Measurements from ENCODE around the gene IL26.

DNA sequence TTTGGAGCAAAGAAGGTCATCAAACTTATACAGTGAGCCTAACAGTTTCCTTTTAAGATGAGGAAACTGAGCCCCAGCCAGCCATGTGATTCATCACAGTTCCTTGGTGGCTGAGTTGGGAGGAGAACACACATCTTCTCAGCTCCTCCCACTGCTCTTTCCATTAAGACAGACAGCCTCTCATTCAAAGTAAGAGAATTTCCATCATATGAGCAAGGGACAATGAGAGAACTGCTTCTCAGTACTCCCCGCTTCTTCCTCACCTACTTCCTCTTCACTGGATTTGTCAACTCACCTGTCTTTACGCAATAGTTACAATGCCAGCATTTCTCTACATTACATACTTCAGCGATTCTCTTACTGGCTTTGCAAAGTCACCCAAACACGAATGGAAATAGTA is 68.2 kb downstream of the IL26 start:
- TF ChIP-seq, protein P1, sequence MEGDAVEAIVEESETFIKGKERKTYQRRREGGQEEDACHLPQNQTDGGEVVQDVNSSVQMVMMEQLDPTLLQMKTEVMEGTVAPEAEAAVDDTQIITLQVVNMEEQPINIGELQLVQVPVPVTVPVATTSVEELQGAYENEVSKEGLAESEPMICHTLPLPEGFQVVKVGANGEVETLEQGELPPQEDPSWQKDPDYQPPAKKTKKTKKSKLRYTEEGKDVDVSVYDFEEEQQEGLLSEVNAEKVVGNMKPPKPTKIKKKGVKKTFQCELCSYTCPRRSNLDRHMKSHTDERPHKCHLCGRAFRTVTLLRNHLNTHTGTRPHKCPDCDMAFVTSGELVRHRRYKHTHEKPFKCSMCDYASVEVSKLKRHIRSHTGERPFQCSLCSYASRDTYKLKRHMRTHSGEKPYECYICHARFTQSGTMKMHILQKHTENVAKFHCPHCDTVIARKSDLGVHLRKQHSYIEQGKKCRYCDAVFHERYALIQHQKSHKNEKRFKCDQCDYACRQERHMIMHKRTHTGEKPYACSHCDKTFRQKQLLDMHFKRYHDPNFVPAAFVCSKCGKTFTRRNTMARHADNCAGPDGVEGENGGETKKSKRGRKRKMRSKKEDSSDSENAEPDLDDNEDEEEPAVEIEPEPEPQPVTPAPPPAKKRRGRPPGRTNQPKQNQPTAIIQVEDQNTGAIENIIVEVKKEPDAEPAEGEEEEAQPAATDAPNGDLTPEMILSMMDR (IDR thresholded peaks at IDR 0.05; ENCODE audit: poor library complexity, severe bottlenecking) = no peak
- no peak for TF ChIP-seq EZH2 (IDR thresholded peaks at IDR 0.05; ENCODE audit: borderline replicate concordance, insufficient read depth, low read length, poor library complexity, severe bottlenecking)
- no peak for TF ChIP-seq RAD21 (conservative IDR thresholded peaks at IDR 0.05)
- no peak for TF ChIP-seq TAF1 (IDR thresholded peaks at IDR 0.05; ENCODE audit: low read depth)
- no peak for TF ChIP-seq SMC3 (conservative IDR thresholded peaks at IDR 0.05; ENCODE audit: poor library complexity)
- TF ChIP-seq, protein P2, sequence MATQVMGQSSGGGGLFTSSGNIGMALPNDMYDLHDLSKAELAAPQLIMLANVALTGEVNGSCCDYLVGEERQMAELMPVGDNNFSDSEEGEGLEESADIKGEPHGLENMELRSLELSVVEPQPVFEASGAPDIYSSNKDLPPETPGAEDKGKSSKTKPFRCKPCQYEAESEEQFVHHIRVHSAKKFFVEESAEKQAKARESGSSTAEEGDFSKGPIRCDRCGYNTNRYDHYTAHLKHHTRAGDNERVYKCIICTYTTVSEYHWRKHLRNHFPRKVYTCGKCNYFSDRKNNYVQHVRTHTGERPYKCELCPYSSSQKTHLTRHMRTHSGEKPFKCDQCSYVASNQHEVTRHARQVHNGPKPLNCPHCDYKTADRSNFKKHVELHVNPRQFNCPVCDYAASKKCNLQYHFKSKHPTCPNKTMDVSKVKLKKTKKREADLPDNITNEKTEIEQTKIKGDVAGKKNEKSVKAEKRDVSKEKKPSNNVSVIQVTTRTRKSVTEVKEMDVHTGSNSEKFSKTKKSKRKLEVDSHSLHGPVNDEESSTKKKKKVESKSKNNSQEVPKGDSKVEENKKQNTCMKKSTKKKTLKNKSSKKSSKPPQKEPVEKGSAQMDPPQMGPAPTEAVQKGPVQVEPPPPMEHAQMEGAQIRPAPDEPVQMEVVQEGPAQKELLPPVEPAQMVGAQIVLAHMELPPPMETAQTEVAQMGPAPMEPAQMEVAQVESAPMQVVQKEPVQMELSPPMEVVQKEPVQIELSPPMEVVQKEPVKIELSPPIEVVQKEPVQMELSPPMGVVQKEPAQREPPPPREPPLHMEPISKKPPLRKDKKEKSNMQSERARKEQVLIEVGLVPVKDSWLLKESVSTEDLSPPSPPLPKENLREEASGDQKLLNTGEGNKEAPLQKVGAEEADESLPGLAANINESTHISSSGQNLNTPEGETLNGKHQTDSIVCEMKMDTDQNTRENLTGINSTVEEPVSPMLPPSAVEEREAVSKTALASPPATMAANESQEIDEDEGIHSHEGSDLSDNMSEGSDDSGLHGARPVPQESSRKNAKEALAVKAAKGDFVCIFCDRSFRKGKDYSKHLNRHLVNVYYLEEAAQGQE (IDR thresholded peaks at IDR 0.05; ENCODE audit: borderline replicate concordance) = no peak

Measured in neural cell (in vitro differentiated cells).